Mesothelial cell of epicardium (in vitro differentiated cells): ENCODE data around the gene CDCA7L. TPM values are rescaled to one million over a fixed set of nuclear protein-coding genes. Genes with fewer than 3 reads are reported as not detected.

Experiments
- DNase-seq, 2 experiments: peaks; one replicate each; pipeline ENCODE4 v3.0.0; 2021; ENCODE audit warnings: low spot score in 2 of 2; ENCODE audit not compliant: unreplicated experiment in 2 of 2
- H3K27ac Mint-ChIP-seq: 2 replicates; pipeline ENCODE4 v1.8.0; 2021; ENCODE audit warnings: mixed read lengths
- H3K27me3 Mint-ChIP-seq: 2 replicates; pipeline ENCODE4 v1.8.0; 2021; ENCODE audit warnings: low read depth, mixed read lengths
- H3K36me3 Mint-ChIP-seq: 2 replicates; pipeline ENCODE4 v1.8.0; 2021; ENCODE audit warnings: mixed read lengths
- H3K4me1 Mint-ChIP-seq: 2 replicates; pipeline ENCODE4 v1.8.0; 2021; ENCODE audit warnings: mixed read lengths
- H3K4me3 Mint-ChIP-seq: 2 replicates; pipeline ENCODE4 v1.8.0; 2021; ENCODE audit warnings: mild to moderate bottlenecking, moderate library complexity, mixed read lengths
- H3K9me3 Mint-ChIP-seq: 2 replicates; pipeline ENCODE4 v1.8.0; 2021; ENCODE audit warnings: mixed read lengths
- total RNA-seq: library from RNA; stranded (reverse); gene quantifications from 3 replicates; pipeline ENCODE4 v1.2.1, GENCODE V29; 2021
- TF ChIP-seq, protein P1 (sequence below): fragments of 200-600 bp; sonication (generic); IDR thresholded peaks from one replicate; pipeline ENCODE4 v1.5.0; 2021; ENCODE audit warnings: antibody characterized with exemption; ENCODE audit not compliant: unreplicated experiment

Gene CDCA7L
- total RNA-seq, 1 donor from 2014 or later, result 26.5 TPM

GRCh38 chr7:21883069-21883468, 62.6 kb downstream of the CDCA7L start:
- no peak overlapping the region for H3K27ac Mint-ChIP-seq
- no peak overlapping the region for H3K4me3 Mint-ChIP-seq
- no peaks in the 10 kb centered on the region for H3K9me3 Mint-ChIP-seq
- TF ChIP-seq, protein P1, sequence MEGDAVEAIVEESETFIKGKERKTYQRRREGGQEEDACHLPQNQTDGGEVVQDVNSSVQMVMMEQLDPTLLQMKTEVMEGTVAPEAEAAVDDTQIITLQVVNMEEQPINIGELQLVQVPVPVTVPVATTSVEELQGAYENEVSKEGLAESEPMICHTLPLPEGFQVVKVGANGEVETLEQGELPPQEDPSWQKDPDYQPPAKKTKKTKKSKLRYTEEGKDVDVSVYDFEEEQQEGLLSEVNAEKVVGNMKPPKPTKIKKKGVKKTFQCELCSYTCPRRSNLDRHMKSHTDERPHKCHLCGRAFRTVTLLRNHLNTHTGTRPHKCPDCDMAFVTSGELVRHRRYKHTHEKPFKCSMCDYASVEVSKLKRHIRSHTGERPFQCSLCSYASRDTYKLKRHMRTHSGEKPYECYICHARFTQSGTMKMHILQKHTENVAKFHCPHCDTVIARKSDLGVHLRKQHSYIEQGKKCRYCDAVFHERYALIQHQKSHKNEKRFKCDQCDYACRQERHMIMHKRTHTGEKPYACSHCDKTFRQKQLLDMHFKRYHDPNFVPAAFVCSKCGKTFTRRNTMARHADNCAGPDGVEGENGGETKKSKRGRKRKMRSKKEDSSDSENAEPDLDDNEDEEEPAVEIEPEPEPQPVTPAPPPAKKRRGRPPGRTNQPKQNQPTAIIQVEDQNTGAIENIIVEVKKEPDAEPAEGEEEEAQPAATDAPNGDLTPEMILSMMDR, result no peak
- no peaks in the 10 kb centered on the region for H3K27me3 Mint-ChIP-seq
- no peaks in the 10 kb centered on the region for H3K4me1 Mint-ChIP-seq
- no peak for DNase-seq
- H3K36me3 Mint-ChIP-seq, result no peaks in the 10 kb centered on the region

DNA sequence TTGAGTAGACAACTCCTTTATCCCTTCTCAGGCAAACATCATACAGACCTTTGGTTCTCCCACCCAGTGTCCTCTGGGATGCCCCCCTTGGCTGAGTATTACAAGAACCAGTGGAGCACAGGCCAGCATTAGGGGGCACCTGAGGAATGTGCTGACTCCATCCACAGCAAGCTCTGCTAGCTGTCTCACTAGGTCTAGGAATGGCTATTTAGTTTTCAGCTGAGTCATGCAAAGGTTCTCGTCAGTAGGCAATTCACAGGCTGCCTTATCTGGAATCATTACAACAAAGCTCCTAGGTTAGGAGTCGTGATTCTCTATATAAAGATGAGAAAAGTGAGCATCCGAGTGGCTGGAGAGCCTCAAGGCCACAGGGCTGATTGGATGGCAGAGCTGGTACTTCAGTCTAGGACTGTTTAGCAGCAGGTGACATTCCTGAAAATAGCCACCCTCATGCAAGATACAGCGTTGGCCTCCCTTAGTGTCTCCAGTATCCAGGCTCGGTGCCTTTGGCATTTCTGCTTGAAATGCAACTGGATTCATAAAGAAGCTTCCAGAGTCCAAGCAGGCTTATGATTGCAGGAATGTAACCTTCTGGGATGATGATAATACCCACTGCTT, 75.8 kb downstream of the CDCA7L start:
- Mint-ChIP-seq H3K4me3 (no peak overlapping the region), H3K27me3 (peaks cover 2% of the 10 kb centered on the region), H3K9me3 (no peaks in the 10 kb centered on the region), H3K4me1 (peaks cover 7% of the 10 kb centered on the region), H3K27ac (no peak overlapping the region), H3K36me3 (no peaks in the 10 kb centered on the region)
- DNase-seq, result no peak
- TF ChIP-seq, protein P1, result no peak

DNA sequence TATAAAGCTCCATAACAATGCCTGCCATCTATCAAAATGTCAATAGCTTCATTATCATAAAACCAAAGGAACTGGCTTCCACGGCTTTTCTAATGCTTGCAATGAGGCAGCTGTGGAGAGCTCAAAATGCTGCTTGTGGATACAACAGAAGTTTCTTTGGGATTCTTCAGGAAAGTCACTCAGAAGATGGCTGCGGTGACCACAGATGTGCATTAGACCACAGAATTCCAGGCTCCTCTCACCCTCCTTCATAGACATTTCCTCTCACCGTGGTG, 77.2 kb downstream of the CDCA7L start:
- Mint-ChIP-seq H3K4me3 (no peak overlapping the region), H3K27me3 (peaks cover 2% of the 10 kb centered on the region), H3K27ac (no peak overlapping the region), H3K36me3 (no peaks in the 10 kb centered on the region), H3K9me3 (no peaks in the 10 kb centered on the region), H3K4me1 (peaks cover 7% of the 10 kb centered on the region)
- TF ChIP-seq, protein P1, result no peak
- DNase-seq, result no peak

- peaks cover 7% of the 10 kb centered on the region for H3K4me1 Mint-ChIP-seq
- H3K36me3 Mint-ChIP-seq, result no peaks in the 10 kb centered on the region
- no peak overlapping the region for H3K27ac Mint-ChIP-seq
- H3K27me3 Mint-ChIP-seq, result peaks cover 2% of the 10 kb centered on the region
- no peak for DNase-seq
- H3K4me3 Mint-ChIP-seq, result no peak overlapping the region
- TF ChIP-seq, protein P1, result no peak
- no peaks in the 10 kb centered on the region for H3K9me3 Mint-ChIP-seq
Observed at GRCh38 chr7:21867816-21868575, 77.7 kb downstream of the CDCA7L start.

DNA sequence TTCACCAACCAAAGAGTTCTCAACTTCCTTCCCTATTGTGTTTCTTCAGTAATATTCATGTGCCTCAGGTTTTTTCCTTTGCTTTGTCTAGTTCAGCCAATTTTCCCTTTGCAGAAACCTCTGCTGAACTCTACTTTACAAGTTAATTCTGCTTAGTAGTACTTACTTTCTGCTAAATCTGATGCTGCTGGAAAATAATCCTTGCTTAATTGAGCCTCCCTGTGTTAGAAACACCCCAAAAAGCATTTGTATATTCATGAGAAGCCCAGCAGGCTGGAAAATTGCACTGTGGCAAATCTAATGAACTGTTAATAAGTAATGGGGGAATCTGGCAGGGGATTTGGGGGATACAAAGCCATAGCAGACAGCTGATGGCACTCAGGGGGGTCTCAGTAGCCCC, 78.5 kb downstream of the CDCA7L start:
- DNase-seq, result no peak
- H3K27me3 Mint-ChIP-seq, result peaks cover 2% of the 10 kb centered on the region
- H3K9me3 Mint-ChIP-seq, result no peaks in the 10 kb centered on the region
- no peak overlapping the region for H3K27ac Mint-ChIP-seq
- H3K36me3 Mint-ChIP-seq, result no peaks in the 10 kb centered on the region
- no peak overlapping the region for H3K4me3 Mint-ChIP-seq
- TF ChIP-seq, protein P1, result no peak
- H3K4me1 Mint-ChIP-seq, result peaks cover 7% of the 10 kb centered on the region
